Vagina (tissue), 2 donors: ENCODE data around the gene CPEB2.

Experiments
- POLR2A ChIP-seq, 2 donors: fragments of 450-650 bp; IDR thresholded peaks; one replicate each; pipeline ENCODE4 v1.6.1; 2017; ENCODE audit warnings: antibody characterized with exemption in 2 of 2, mild to moderate bottlenecking in 2 of 2, moderate library complexity in 2 of 2
- POLR2AphosphoS5 ChIP-seq, 2 donors: sonication (generic); formaldehyde crosslinking; IDR thresholded peaks; one replicate each; pipeline ENCODE4 v1.9.0; 2017; ENCODE audit warnings: antibody characterized with exemption in 2 of 2, mild to moderate bottlenecking in 2 of 2, low read depth in 1 of 2; ENCODE audit not compliant: insufficient read depth in 1 of 2
- TF ChIP-seq, protein P1 (sequence below), 3 experiments: fragments of 450-650 bp in 2 of 3; fragments of 200-600 bp in 1 of 3; sonication (generic) in 1 of 3; IDR thresholded peaks; one replicate each; pipeline ENCODE4 v1.5.1; 2017 to 2019; ENCODE audit warnings: antibody characterized with exemption in 3 of 3, mild to moderate bottlenecking in 2 of 3, moderate library complexity in 2 of 3

DNA sequence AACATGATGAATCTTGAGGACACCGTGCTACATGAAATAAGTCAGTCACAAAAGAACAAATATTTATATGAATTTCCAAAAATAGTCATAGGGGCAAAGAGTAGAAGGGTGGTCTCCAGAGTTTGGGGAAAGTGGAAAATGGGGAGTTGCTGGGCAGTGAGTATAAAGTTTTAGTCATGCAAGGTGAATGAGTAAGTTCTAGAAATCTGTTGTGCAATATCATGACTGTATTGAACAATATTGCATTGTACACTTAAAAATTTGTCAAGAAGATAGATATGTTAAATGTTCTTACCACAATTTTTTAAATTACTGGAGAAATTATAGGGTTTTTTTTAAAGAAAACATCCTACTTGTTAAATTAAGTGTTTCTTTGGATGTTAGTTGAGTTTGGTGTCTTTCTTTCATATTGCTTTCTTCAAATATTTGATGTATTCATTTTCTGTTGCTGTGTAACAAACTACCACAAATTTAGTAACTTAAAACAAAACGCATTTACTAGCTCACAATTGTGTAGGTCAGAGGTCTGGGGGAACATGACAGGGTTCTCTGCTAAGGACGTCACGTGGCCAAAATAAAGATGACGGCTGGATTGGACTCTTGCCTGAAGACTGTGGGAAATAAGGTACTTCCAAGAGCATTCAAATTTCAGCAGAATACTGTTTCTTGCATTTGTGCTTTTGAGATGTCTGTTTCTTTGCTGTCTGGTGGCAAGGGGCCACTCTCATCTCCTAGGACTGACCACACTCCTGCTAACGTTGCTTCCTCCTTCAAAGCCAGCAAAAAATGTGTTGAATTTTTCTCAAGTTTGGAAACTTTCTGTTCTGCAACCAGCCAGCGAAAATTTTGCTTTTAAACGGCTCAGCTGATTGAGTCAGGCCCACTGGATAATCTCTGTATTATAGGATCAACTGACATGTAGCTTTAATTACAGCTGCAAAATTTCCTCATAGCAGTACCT is 76.7 kb downstream of the CPEB2 start:
- TF ChIP-seq, protein P1, sequence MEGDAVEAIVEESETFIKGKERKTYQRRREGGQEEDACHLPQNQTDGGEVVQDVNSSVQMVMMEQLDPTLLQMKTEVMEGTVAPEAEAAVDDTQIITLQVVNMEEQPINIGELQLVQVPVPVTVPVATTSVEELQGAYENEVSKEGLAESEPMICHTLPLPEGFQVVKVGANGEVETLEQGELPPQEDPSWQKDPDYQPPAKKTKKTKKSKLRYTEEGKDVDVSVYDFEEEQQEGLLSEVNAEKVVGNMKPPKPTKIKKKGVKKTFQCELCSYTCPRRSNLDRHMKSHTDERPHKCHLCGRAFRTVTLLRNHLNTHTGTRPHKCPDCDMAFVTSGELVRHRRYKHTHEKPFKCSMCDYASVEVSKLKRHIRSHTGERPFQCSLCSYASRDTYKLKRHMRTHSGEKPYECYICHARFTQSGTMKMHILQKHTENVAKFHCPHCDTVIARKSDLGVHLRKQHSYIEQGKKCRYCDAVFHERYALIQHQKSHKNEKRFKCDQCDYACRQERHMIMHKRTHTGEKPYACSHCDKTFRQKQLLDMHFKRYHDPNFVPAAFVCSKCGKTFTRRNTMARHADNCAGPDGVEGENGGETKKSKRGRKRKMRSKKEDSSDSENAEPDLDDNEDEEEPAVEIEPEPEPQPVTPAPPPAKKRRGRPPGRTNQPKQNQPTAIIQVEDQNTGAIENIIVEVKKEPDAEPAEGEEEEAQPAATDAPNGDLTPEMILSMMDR (IDR thresholded peaks at IDR 0.05), result no peak
- TF ChIP-seq POLR2AphosphoS5 (IDR thresholded peaks at IDR 0.05; ENCODE audit: insufficient read depth in 1 of 2, low read depth in 1 of 2) (peak in 1 of 2 donors; percentile 11), POLR2A (IDR thresholded peaks at IDR 0.05) (no peak)
